Panc1 (cell line): ENCODE measurements around the gene AMIGO1. TPM values are rescaled to one million over a fixed set of nuclear protein-coding genes. Genes with fewer than 3 reads are reported as not detected.

Experiments used
- ATAC-seq: fragments of 200-7000 bp; cut with Tn5 transposase; 2 replicates; pipeline ENCODE4 v1.9.1; 2020; ENCODE audit warnings: mild to moderate bottlenecking, moderate library complexity
- BruUV-seq: library from RNA; stranded (reverse); fragments of 400-500 nt; replicated peaks from 2 replicates; lab custom pipeline; 2021; lab: Mats Ljungman, UMichigan
- CTCF ChIA-PET: fragments of 300-600 bp; sonication (Branson Sonifier 250); formaldehyde crosslinking; loops from one replicate; lab custom pipeline; 2022; ENCODE audit warnings: antibody characterized with exemption; lab: Charles Lee
- POLR2A ChIA-PET: fragments of 300-600 bp; sonication (Branson Sonifier 250); formaldehyde crosslinking; loops from one replicate; lab custom pipeline; 2022; ENCODE audit warnings: antibody characterized with exemption; lab: Charles Lee
- DNase-seq: peaks from one replicate; pipeline ENCODE4 v3.0.0-alpha.2; 2010; ENCODE audit warnings: low read depth, low spot score
- H3K27ac ChIP-seq: 2 replicates; pipeline ENCODE4 v1.5.1; 2011; ENCODE audit warnings: mild to moderate bottlenecking, low read length, inconsistent platforms
- H3K27me3 ChIP-seq: fragments of 200-500 bp; sonication (Bioruptor generic); 2 replicates; pipeline ENCODE4 v1.6.0; 2014; ENCODE audit warnings: low read length, inconsistent platforms; ENCODE audit not compliant: control insufficient read depth, insufficient read depth
- H3K36me3 ChIP-seq: fragments of 200-500 bp; sonication (Bioruptor generic); 2 replicates; pipeline ENCODE4 v1.5.1; 2014; ENCODE audit warnings: inconsistent platforms, mild to moderate bottlenecking, low read length, moderate library complexity; ENCODE audit not compliant: control insufficient read depth, insufficient read depth
- H3K4me1 ChIP-seq: 2 replicates; pipeline ENCODE4 v1.5.1; 2011; ENCODE audit warnings: inconsistent platforms, mild to moderate bottlenecking, low read length, moderate library complexity; ENCODE audit not compliant: control insufficient read depth, insufficient read depth
- H3K4me3 ChIP-seq, 2 experiments: 2 replicates each; pipeline ENCODE4 v1.5.1; 2011 to 2012; ENCODE audit warnings: low read depth in 2 of 2, low read length in 2 of 2, mild to moderate bottlenecking in 2 of 2, inconsistent platforms in 1 of 2, moderate library complexity in 1 of 2
- H3K9me3 ChIP-seq: fragments of 200-500 bp; sonication (Bioruptor generic); 2 replicates; pipeline ENCODE4 v1.5.1; 2014; ENCODE audit warnings: low read depth, mild to moderate bottlenecking, inconsistent platforms, low read length, moderate library complexity; ENCODE audit not compliant: control insufficient read depth, insufficient read depth
- CTCF ChIP-seq: fragments of 450-650 bp; IDR thresholded peaks from 2 replicates; pipeline ENCODE4 v1.5.1; 2017; ENCODE audit warnings: mild to moderate bottlenecking
- POLR2AphosphoS5 ChIP-seq: IDR thresholded peaks from 2 replicates; pipeline ENCODE4 v1.6.1; 2012; ENCODE audit warnings: mild to moderate bottlenecking, low read depth, low read length, moderate library complexity
- REST ChIP-seq, 2 experiments: IDR thresholded peaks; 2 replicates each; pipeline ENCODE4 v1.6.1; 2011 to 2012; ENCODE audit warnings: low read depth in 2 of 2, control low read depth in 1 of 2, low read length in 1 of 2, mild to moderate bottlenecking in 1 of 2, moderate library complexity in 1 of 2; ENCODE audit not compliant: insufficient read depth in 1 of 2
- SIN3A ChIP-seq: IDR thresholded peaks from 2 replicates; pipeline ENCODE4 v1.6.1; 2012; ENCODE audit warnings: low read depth, mild to moderate bottlenecking, low read length, moderate library complexity, borderline replicate concordance; ENCODE audit not compliant: insufficient read depth
- TCF7L2 ChIP-seq: IDR thresholded peaks from 2 replicates; pipeline ENCODE4 v1.6.1; 2011; ENCODE audit warnings: mild to moderate bottlenecking, low read depth, low read length, inconsistent platforms
- in situ Hi-C: cut with HindIII; loops from 2 replicates; pipeline ENCODE4 v1.10.0; 2016; ENCODE audit warnings: low sequenced_read_pairs, low pct_unique_long_range_greater_than_20kb
- intact Hi-C: fragments of 100-400 bp; cut with micrococcal nuclease; formaldehyde crosslinking; loops from one replicate; pipeline ENCODE4 v1.10.0; 2022; ENCODE audit not compliant: unreplicated experiment
- total RNA-seq: library from RNA; stranded (reverse); gene quantifications from one replicate; pipeline ENCODE4 v1.2.1, GENCODE V29; 2021; ENCODE audit not compliant: unreplicated experiment

Gene AMIGO1
- total RNA-seq, 1 experiment from 2014 or later, result 0.64 TPM

DNA sequence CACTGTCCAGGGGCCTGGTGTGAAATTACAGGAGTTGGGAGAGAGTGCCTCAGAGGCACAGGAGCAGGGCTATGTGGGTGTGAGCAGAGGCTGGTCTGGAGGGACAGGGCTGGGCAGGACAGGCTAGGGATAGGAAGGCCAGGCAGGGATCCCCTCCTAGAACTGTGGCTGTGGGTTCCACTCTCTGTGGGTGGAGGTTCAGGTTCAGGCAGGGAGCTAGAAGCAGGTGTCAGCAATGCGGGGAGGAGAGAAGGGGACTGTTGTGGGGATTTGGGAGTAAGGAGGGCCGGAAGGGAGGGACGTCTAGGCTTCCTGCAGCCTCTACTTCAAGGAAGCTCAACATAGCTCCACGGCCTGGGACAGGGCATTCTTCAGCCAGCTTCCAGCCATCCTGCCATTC lies 21.9 kb upstream of the AMIGO1 start:
- intact Hi-C loops (loop anchor here (10.0 kb wide), 1 partner anchor 97 kb away; no protein-coding TSS in a partner anchor), in situ Hi-C loops (no loop called here)
- H3K4me3 ChIP-seq, result no peak overlapping the region
- DNase-seq (no peak), ATAC-seq (no peak)
- H3K36me3 ChIP-seq, result no peaks in the 10 kb centered on the region
- H3K4me1 ChIP-seq, result 0 out of 2 replicates have a peak, but pooled peaks cover 3% of the 10 kb centered on the region
- ChIA-PET CTCF (interaction anchor here (0.8 to 2.9 kb wide), 5 partner anchors 13 to 40 kb away, joined by 3 to 23 read pairs (median 15); partner anchors contain the start of gene CYB561D1), POLR2A (no interaction called here)
- H3K27ac ChIP-seq, result no peak overlapping the region
- H3K9me3 ChIP-seq, result no peaks in the 10 kb centered on the region
- no TSS peak for BruUV-seq
- TF ChIP-seq TCF7L2 (no peak), POLR2AphosphoS5 (no peak), REST (IDR thresholded peaks at IDR 0.05; ENCODE audit: insufficient read depth in 1 of 2, low read depth in 2 of 2, low read length in 1 of 2) (no peak), SIN3A (no peak), CTCF (no peak)
- H3K27me3 ChIP-seq, result no peaks in the 10 kb centered on the region

- intact Hi-C loops, result loop anchor here (10.0 kb wide), 1 partner anchor 96 kb away; no protein-coding TSS in a partner anchor
- POLR2A ChIA-PET, result no interaction called here
- Histone ChIP-seq H3K36me3 (no peaks in the 10 kb centered on the region), H3K27ac (no peak overlapping the region), H3K9me3 (no peaks in the 10 kb centered on the region), H3K4me1 (0 out of 2 replicates have a peak, but pooled peaks cover 3% of the 10 kb centered on the region), H3K27me3 (no peaks in the 10 kb centered on the region), H3K4me3 (no peak overlapping the region)
- CTCF ChIA-PET, result interaction anchor here (0.6 to 0.8 kb wide), 3 partner anchors 36 to 140 kb away, joined by 3 to 6 read pairs (median 3); no protein-coding TSS in a partner anchor
- DNase-seq, result no peak
- BruUV-seq, result no TSS peak
- no peak for ATAC-seq
- in situ Hi-C loops, result no loop called here
- TF ChIP-seq TCF7L2 (no peak), SIN3A (no peak), CTCF (no peak), REST (IDR thresholded peaks at IDR 0.05; ENCODE audit: insufficient read depth in 1 of 2, low read depth in 2 of 2, low read length in 1 of 2) (no peak), POLR2AphosphoS5 (no peak)
Measured at GRCh38 chr1:109530457-109531087, 21.0 kb upstream of the AMIGO1 start.
